Measurements from ENCODE around the gene C11orf87. TPM values are rescaled to one million over a fixed set of nuclear protein-coding genes. Genes with fewer than 3 reads are reported as not detected.
A peak's percentile ranks its signal among the peaks of the same experiment; 100 is the strongest.

The C11orf87 gene
- total and polyA plus RNA-seq, 2 experiments from 2014 or later = 0.50 to 0.56 TPM

- TF ChIP-seq ETS1 (IDR thresholded peaks at IDR 0.05) (no peak), ZNF462 (CRISPR knock-in tag; IDR thresholded peaks at IDR 0.05) (no peak), CREB1 (CRISPR knock-in tag; IDR thresholded peaks at IDR 0.05; ENCODE audit: low read depth) (no peak), STAT1 (IDR thresholded peaks at IDR 0.05; ENCODE audit: unreplicated experiment) (no peak), NANOG (IDR thresholded peaks at IDR 0.05; ENCODE audit: borderline replicate concordance) (no peak), EZH2 (IDR thresholded peaks at IDR 0.05; ENCODE audit: low read depth, unreplicated experiment) (no peak)
These were observed 47.5 kb upstream of the C11orf87 start (continued) for GRCh38 chr11:109374441-109374840.

- Mint-ChIP-seq H3K4me3 (no peak overlapping the region), H3K4me1 (peaks cover 4% of the 10 kb centered on the region; the same call in 1 of the 3 replicates), H3K27me3 (ENCODE audit: insufficient read depth, low read depth, poor library complexity) (peaks cover 2% of the 10 kb centered on the region), H3K27ac (no peak overlapping the region), H3K9me3 (no peaks in the 10 kb centered on the region; the same call in 2 of the 3 replicates), H3K36me3 (ENCODE audit: low read depth) (no peaks in the 10 kb centered on the region)
- no peaks in the 10 kb centered on the region for H3K79me2 ChIP-seq (replicated peaks; ENCODE audit: insufficient read depth)
- no peak overlapping the region for H3K4me3 ChIP-seq
- TF ChIP-seq EZH2phosphoT487 (IDR thresholded peaks at IDR 0.05; ENCODE audit: unreplicated experiment) (no peak), EZH2 (IDR thresholded peaks at IDR 0.05; ENCODE audit: low read depth, unreplicated experiment) (no peak), JUNB (IDR thresholded peaks at IDR 0.05; ENCODE audit: unreplicated experiment) (no peak)
- no peaks in the 10 kb centered on the region for H3K27me3 ChIP-seq (ENCODE audit: insufficient read depth)
- no peaks in the 10 kb centered on the region for H3K36me3 ChIP-seq (ENCODE audit: insufficient read depth)
- no peak overlapping the region for H3K4me2 ChIP-seq
- DNase-seq (ENCODE audit: low spot score) (peak; percentile 13), ATAC-seq (no peak)
- H2AFZ ChIP-seq = peak overlapping the region; percentile 23
- H3F3A ChIP-seq (replicated peaks; ENCODE audit: low read depth) = no peaks in the 10 kb centered on the region
- H3K9me2 ChIP-seq (ENCODE audit: insufficient read depth) = 0 out of 2 replicates have a peak, but pooled peaks cover 3% of the 10 kb centered on the region
- no peaks in the 10 kb centered on the region for H4K20me1 ChIP-seq (replicated peaks; ENCODE audit: insufficient read depth)
- no peak overlapping the region for H3K27ac ChIP-seq (ENCODE audit: low read depth)
- no peaks in the 10 kb centered on the region for H3K4me1 ChIP-seq (ENCODE audit: insufficient read depth)
These were observed 44.8 kb upstream of the C11orf87 start for GRCh38 chr11:109377039-109377742.

Measured in GM23338 (cell line).